Stimulated activated effector memory CD8-positive, alpha-beta T cell treated with anti-CD3 and anti-CD28 coated beads, Interleukin-12 subunit alpha, Interleukin-12 subunit beta, amount 100 ng/mL, for 72 hours (primary cell): ENCODE results near the gene MAPK7.

Experiments used
- ATAC-seq: fragments of 150-1000 bp; cut with Tn5 transposase; 2 replicates; pipeline ENCODE4 v1.10.0; 2021
- DNase-seq, 2 donors: peaks; one replicate each; pipeline ENCODE4 v3.0.0; 2021 to 2022; ENCODE audit warnings: low spot score in 2 of 2
- H3K27ac Mint-ChIP-seq: one replicate; pipeline ENCODE4 v1.8.0; 2022; ENCODE audit warnings: mild to moderate bottlenecking, mixed read lengths
- H3K36me3 Mint-ChIP-seq: one replicate; pipeline ENCODE4 v1.8.0; 2022; ENCODE audit warnings: mild to moderate bottlenecking, mixed read lengths
- H3K4me1 Mint-ChIP-seq: one replicate; pipeline ENCODE4 v1.8.0; 2022; ENCODE audit warnings: mixed read lengths
- H3K4me3 Mint-ChIP-seq: one replicate; pipeline ENCODE4 v1.8.0; 2022; ENCODE audit warnings: mild to moderate bottlenecking, mixed read lengths
- H3K9me3 Mint-ChIP-seq: one replicate; pipeline ENCODE4 v1.8.0; 2022; ENCODE audit warnings: mixed read lengths

The MAPK7 gene

DNA sequence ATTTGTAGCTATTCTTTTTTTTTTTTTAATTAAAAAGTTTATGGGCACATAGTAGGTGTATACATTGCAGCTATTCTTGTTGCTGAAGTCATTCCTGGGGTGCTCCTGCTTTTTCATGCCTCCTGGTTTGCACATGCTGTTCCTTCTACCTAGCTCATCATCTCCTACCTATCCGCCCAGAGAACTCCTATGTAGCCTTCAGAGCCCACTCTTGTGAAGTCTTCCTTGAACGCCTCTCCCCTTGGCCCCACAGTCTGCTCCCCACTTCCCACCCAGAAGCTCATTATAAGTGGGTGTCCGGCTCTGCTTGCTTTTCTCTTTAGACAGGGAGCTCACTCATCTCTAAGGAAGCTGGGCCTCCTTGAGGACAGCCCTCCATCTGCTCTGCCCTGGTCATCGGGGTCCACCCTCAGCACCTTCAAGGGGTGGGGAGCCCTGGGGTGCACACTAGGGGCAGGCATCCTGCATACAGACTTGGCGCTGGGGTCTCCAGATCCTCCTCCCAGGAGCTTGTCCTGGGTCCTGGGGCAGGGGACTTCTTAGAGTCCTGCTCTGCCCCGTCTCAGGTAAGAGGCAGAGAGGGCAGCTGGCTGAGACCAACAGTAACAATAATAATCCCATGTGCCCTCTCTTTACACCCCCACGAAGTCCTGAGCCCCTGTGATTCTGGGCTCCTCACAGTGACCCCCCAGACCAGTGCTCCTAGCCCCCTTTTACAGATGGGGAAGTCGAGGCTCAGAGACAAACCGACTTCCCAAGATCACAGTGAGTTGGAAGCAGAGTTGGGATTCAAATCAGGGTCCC is 12.3 kb upstream of the MAPK7 start:
- Mint-ChIP-seq H3K9me3 (no peaks in the 10 kb centered on the region), H3K36me3 (no peaks in the 10 kb centered on the region), H3K4me3 (no peak overlapping the region), H3K27ac (no peak overlapping the region), H3K4me1 (peaks cover 31% of the 10 kb centered on the region)
- no peak for DNase-seq
- ATAC-seq, result no peak

DNA sequence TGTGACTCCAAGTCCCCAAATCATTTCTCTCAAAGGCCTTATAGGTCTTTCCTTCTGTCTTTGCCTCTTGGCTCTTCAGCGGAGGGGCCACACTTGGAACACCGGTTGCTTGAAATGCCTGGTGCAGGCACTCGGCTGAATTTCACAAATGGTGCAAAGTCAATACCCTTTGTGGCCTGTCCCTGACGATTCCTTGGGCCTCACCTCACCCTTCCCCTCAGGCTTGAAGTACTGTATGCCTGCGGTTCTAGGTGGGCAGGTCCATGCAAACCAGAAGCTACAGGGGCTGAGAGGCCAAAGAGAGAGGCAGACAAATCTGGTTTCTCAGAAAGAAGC is 11.7 kb upstream of the MAPK7 start:
- no peaks in the 10 kb centered on the region for H3K36me3 Mint-ChIP-seq
- no peak for ATAC-seq
- no peak overlapping the region for H3K27ac Mint-ChIP-seq

DNA sequence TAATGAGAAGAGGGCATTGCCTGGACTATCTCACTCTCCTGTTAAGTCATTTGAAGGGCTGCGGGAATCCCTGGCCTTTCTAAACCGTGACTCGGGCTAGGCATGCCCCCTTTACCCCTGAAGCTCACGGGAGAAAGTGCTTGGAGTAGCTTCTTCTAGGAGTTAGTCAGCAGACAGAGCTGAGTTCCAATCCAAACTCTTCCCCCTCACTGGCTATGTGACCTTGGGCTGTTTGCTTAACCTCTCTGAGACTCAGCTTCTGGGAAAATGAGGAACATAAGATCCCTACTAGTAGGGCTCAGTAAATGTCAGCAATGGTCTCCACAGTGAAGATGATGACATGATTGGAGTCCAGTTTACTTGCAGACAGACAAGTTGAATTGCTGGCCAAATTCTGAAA is 10.1 kb upstream of the MAPK7 start:
- no peak overlapping the region for H3K4me3 Mint-ChIP-seq
- H3K4me1 Mint-ChIP-seq, result peaks cover 42% of the 10 kb centered on the region
- no peak for DNase-seq
- H3K27ac Mint-ChIP-seq, result no peak overlapping the region
- no peak for ATAC-seq
- no peaks in the 10 kb centered on the region for H3K9me3 Mint-ChIP-seq
- no peaks in the 10 kb centered on the region for H3K36me3 Mint-ChIP-seq

More for the DNA sequence above, 11.7 kb upstream of the MAPK7 start:
- no peak for DNase-seq
- no peak overlapping the region for H3K4me3 Mint-ChIP-seq
- no peaks in the 10 kb centered on the region for H3K9me3 Mint-ChIP-seq
- peaks cover 31% of the 10 kb centered on the region for H3K4me1 Mint-ChIP-seq

DNA sequence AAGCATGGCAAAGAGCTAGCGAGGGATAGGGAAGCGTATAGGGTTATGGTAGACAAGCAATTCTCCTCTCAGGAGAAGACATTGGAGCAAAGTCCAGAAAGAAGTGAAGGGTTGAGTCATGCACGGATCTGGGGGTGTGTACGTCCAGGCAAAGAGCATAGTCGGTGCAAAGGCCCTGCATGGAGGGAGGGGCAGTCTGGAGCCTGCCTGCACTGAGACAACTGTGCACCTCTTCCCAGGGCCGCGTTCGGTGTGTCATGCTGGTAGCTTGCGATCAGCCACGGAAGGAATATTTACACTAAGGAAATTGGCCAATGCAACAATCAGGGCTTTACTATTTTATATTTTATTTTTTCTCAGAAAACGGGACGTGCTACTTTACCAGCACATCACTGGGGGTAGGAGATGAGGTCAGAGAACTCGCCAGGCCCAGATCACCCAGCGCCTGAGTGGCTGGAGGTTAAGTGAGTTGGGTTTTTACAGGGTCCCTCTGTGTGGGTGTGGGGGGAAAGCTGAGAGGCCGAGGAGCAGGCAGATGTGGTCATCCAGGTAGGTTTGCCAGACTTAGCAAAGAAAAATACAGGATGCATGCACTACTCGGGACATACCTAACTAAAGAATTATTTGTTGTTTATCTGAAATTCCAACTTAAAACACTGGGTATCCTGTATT is 9.1 kb upstream of the MAPK7 start:
- Mint-ChIP-seq H3K4me1 (peaks cover 42% of the 10 kb centered on the region), H3K9me3 (no peaks in the 10 kb centered on the region), H3K36me3 (no peaks in the 10 kb centered on the region), H3K27ac (peak overlapping the region; percentile 84), H3K4me3 (no peak overlapping the region)
- no peak for DNase-seq
- no peak for ATAC-seq

DNA sequence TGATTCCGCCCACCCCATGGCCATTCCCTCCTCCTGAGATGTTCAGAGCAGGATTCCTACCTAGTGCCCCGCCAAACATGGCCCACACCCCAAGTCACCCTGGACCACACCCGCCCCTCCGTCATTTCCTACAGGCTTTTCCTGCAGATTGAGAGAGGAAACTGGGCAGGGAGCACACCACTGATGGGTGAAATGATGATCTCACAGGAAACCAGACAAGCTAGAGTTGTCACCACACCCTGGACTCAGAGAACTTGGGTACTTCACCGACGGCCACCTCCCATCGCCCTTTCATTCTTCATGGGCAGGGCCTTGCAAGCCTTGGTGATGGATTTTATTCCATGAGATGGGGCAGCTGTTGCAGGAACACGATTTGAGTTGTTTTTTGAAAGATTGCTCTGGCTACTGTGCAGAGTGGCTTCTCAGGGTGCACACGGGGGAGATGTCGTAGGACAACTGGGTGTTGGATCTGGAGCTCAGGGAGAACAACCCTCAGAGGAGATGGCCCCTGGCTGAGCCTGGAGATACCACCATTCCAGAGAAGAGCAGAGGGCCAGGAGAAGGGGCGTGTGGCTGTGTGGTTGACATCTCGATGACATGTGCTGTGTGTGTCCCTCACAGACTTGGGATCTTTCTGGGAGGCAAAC is 8.3 kb upstream of the MAPK7 start:
- peak overlapping the region; percentile 59 for H3K4me3 Mint-ChIP-seq
- H3K27ac Mint-ChIP-seq, result peak overlapping the region; percentile 84
- peak; percentile 83 for ATAC-seq
- H3K36me3 Mint-ChIP-seq, result no peaks in the 10 kb centered on the region
- no peak for DNase-seq
- no peaks in the 10 kb centered on the region for H3K9me3 Mint-ChIP-seq
- H3K4me1 Mint-ChIP-seq, result peaks cover 42% of the 10 kb centered on the region

DNA sequence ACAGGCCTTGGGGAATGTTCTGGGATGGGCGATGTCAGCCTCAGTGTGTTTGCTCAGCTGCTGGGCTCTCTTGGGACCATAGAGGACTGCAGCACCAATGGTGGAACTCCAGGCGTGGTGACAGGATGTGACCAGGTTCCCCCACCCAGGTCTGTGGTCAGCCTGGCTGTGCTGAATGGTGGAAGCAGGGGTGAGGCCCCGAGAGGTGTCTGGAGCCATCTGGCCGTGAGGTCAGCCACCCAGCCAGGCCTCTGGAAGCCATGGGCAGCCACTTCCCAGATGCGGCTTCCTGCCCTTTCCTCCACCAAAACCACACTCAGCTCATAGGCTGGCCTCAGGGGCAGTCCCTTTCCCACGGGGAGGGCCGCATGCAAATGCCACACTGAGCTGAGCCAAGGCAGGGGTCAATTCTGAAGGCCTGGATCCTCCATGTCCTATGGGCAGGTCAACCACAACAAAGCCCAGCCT is 7.8 kb upstream of the MAPK7 start:
- peak overlapping the region; percentile 84 for H3K27ac Mint-ChIP-seq

DNA sequence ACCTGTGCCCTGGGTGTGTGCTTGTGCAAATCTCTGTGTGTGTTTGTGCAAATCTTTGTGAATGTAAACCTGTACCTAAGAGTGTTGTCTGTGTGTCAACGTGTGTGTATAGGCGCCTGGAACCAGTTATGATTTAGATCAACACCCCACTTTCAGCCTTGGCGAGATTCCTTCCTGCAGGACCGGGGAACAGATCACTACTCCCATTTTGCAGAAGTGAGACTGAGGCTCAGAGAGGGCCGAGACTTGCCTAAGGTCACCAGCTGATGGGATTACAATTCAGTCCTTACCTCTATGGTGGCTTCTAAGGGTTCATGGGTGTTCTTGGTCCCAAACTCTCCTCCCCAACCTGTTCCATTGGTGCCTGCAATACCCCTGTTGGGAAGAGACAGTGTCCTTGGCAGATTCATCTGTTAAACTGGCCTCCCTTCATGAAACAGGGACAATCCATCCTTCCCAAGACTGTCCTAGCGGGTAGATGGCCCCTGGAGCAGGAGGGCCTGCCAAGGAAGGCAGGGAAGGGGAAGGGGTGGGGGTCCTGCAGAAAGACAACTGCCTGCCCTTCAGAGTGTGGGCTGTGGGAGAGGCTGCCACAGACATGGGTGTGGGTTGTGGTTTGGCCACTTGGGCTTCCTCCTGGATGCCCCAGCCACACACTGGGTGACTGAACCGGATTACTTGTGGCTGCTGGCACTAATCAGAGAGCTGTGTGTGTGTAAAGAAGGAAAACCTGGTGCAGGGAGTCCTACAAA is 6.9 kb upstream of the MAPK7 start:
- no peak for DNase-seq
- peak overlapping the region; percentile 59 for H3K4me3 Mint-ChIP-seq
- H3K4me1 Mint-ChIP-seq, result peaks cover 49% of the 10 kb centered on the region
- H3K9me3 Mint-ChIP-seq, result no peaks in the 10 kb centered on the region
- ATAC-seq, result no peak
- no peaks in the 10 kb centered on the region for H3K36me3 Mint-ChIP-seq
- H3K27ac Mint-ChIP-seq, result peak overlapping the region; percentile 37

More for the DNA sequence above, 7.8 kb upstream of the MAPK7 start:
- peaks cover 42% of the 10 kb centered on the region for H3K4me1 Mint-ChIP-seq
- DNase-seq, result no peak
- ATAC-seq, result peak; percentile 70
- no peaks in the 10 kb centered on the region for H3K36me3 Mint-ChIP-seq
- H3K9me3 Mint-ChIP-seq, result no peaks in the 10 kb centered on the region
- H3K4me3 Mint-ChIP-seq, result peak overlapping the region; percentile 59

DNA sequence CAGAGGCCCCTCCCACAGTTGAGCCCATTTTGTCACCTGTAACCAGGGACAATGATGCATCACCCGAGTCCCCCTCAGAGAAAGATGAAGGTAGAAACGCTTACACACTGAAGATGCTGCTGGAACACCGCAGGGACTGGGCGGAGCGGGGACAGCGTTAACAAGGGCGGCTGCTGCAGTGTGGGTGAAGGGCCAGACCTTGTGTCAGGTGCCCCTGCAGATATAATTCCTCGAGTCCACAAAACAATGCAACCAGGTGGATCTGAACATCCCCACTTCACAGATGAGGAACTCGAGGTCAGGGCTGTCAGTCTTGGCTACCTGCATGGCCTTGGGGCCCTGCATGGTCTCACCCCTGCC is 6.3 kb upstream of the MAPK7 start:
- ATAC-seq, result no peak
- Mint-ChIP-seq H3K4me1 (peaks cover 54% of the 10 kb centered on the region), H3K4me3 (no peak overlapping the region), H3K27ac (peak overlapping the region; percentile 37), H3K36me3 (no peaks in the 10 kb centered on the region), H3K9me3 (no peaks in the 10 kb centered on the region)
- DNase-seq, result no peak

DNA sequence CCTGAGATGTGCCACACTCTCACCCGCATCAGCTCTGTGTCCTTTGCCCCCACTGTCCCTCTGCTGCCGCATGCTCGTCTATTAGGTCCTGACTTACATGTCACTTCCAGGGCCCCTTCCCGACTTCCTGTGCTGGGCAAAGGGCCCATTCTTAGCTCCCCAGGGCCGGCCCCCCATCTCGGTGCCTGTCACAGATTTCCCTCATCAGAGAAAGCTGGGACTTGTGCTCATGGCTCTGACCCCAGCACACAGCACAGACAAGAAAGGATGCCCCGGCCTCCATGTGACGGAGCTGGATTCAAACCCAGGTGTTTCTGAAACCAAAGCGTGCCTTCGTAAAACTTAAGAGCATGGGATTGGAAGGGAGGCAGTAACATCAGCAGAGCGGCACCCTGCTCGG is 5.9 kb upstream of the MAPK7 start:
- Mint-ChIP-seq H3K9me3 (no peaks in the 10 kb centered on the region), H3K4me1 (peaks cover 57% of the 10 kb centered on the region), H3K4me3 (no peak overlapping the region), H3K36me3 (peaks cover 2% of the 10 kb centered on the region), H3K27ac (no peak overlapping the region)
- no peak for ATAC-seq
- DNase-seq, result no peak

DNA sequence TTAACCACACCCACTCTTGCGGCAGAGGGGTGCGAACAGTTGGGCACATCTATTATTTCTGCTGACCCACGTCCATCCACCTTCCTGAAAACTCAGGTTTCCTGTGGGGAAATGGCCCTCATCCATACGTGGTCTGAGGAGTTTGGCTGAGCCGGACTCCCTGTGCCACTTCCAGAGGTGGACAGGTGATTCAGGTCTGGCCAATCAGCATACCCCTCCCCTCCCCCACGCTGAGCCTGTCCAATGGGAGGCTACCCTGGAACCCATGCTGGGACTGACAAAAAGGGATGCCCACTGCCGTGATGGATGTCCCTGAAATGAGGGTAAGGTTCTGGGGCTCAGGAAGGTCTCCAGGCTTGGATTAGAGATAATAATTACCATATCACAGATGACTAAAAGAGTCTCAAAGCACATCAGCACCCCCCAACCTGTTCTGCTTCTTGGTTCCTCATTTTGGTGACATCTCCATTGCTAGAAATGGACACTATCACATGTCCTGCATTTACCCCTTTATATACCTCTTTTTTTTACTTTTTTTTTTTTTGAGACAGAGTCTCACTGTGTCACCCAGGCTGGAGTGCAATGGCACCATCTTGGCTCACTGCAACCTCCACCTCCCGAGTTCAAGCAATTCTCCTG is 5.3 kb upstream of the MAPK7 start:
- Mint-ChIP-seq H3K27ac (no peak overlapping the region), H3K4me3 (no peak overlapping the region), H3K9me3 (no peaks in the 10 kb centered on the region), H3K36me3 (peaks cover 7% of the 10 kb centered on the region), H3K4me1 (peaks cover 57% of the 10 kb centered on the region)
- DNase-seq (no peak), ATAC-seq (no peak)

DNA sequence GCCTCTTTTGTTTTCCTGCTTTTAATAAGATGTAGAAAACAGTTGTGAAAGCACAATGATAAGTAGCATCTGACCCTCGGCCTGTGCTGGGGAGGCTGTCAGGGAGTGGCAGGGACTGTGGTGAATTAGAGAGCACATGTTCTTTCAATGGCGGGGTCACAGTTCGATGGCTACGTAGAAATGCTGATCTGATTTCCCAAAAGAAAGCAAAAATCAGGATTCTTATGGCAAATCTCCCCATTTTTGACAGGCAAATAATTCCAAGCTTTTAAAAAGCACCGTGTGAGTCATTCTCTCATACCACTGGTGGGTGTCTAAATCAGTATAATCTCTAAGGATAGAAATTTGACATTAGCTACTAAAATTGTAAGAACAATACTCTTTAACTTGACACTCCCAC is 4.2 kb upstream of the MAPK7 start:
- H3K36me3 Mint-ChIP-seq, result peaks cover 15% of the 10 kb centered on the region
- no peak overlapping the region for H3K27ac Mint-ChIP-seq
- DNase-seq (no peak), ATAC-seq (no peak)
- H3K4me1 Mint-ChIP-seq, result peaks cover 51% of the 10 kb centered on the region
- no peak overlapping the region for H3K4me3 Mint-ChIP-seq
- no peaks in the 10 kb centered on the region for H3K9me3 Mint-ChIP-seq

DNA sequence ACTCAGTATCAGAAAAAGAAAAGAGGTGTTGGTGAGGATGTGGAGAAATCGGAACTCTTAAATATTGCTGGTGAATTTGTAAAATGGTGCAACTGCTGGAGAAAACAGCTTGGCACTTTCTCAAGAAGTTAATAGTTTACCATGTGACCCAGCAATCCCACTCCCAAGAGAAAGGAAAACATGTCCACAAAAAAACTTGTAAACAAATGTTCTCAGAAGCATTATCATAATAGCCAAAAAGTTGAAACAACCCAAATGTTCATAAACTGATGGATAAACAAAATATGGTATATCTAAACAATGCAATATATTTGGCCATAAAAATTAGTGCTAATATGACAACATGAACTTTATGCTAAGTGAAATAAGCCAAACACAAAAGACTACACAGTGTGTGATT is 2.6 kb upstream of the MAPK7 start:
- peaks cover 38% of the 10 kb centered on the region for H3K4me1 Mint-ChIP-seq
- no peak for ATAC-seq
- no peak overlapping the region for H3K27ac Mint-ChIP-seq
- H3K36me3 Mint-ChIP-seq, result peaks cover 21% of the 10 kb centered on the region
- H3K4me3 Mint-ChIP-seq, result peak overlapping the region; percentile 20
- H3K9me3 Mint-ChIP-seq, result no peaks in the 10 kb centered on the region
- no peak for DNase-seq

DNA sequence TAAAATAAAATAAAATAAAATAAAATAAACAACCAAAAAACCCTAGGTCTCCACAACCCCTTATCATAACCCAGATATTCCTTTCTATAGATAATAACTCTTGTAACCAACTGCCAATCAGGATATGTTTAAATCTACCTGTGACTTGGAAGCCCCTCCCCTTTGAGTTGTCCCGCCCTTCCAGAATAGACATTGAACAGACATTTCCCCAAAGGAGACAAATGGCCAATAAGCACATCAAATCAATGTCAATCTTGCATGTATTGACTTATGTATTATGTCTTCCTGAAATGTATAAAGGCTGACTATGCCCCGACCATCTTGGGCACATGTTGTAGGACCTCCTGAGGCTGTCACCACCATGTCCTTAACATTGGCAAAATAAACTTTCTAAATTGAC is 1.5 kb upstream of the MAPK7 start:
- ATAC-seq, result no peak
- Mint-ChIP-seq H3K9me3 (no peaks in the 10 kb centered on the region), H3K27ac (peak overlapping the region; percentile 99), H3K36me3 (peaks cover 21% of the 10 kb centered on the region), H3K4me1 (peaks cover 27% of the 10 kb centered on the region), H3K4me3 (peak overlapping the region; percentile 99)
- no peak for DNase-seq

DNA sequence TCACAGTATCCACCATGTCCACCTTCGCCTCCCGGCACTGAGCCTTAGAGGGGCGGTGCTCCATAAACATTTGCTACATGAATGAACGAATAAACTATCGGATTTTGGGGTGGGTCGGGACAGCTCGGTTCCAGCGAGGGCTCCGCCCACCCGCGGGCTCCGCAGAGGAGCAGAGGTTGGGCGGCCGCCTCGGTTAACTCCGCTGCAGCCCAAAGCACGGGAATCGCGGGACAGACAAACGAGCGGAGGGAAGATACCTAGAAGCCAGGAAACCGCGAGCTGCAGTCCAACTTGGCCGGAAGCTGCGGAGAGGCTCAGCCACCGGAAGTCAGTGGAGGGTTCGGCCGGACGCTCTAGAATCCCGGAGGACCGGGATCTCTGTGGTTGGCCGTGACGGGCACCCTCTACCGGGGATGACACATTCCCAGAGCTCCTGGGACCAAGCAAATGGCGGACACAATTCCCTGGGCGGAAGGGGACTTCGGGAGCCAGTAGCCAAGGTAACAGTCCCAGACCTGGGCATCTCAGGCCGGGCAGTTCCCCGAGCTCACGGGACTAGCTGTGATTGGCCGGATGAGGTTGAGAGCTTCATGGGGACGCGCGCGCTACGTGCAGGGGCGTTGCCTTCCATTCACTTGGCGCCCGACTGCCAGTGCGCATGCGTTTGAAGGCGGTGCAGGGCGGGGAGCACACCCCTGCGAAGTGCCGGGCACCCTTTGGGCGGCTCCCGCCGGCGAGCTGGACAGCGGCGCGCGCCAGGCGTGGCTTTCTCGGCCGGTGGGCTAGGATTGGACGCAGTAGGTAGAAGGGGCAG is 489 bp upstream of the MAPK7 start:
- DNase-seq (peak; percentile 93 to 97), ATAC-seq (peak; percentile 97)
- peaks cover 17% of the 10 kb centered on the region for H3K4me1 Mint-ChIP-seq
- peak overlapping the region; percentile 99 for H3K4me3 Mint-ChIP-seq
- peaks cover 30% of the 10 kb centered on the region for H3K36me3 Mint-ChIP-seq
- no peaks in the 10 kb centered on the region for H3K9me3 Mint-ChIP-seq
- peak overlapping the region; percentile 99 for H3K27ac Mint-ChIP-seq
